CD4-positive, alpha-beta T cell treated with Interleukin-17A for 1 hour (primary cell): Measurements from ENCODE around the gene TMEM255B.

ENCODE experiments used
- DNase-seq: peaks from one replicate; pipeline ENCODE4 v3.0.0-alpha.2; 2020

The TMEM255B gene

GRCh38 chr13:113758651-113759524 is at the start of gene TMEM255B:
TSS of gene TMEM255B (plus strand) at chr13:113759226. CDS start at chr13:113759270, 44 bp downstream.
- peak; percentile 71 for DNase-seq

DNA sequence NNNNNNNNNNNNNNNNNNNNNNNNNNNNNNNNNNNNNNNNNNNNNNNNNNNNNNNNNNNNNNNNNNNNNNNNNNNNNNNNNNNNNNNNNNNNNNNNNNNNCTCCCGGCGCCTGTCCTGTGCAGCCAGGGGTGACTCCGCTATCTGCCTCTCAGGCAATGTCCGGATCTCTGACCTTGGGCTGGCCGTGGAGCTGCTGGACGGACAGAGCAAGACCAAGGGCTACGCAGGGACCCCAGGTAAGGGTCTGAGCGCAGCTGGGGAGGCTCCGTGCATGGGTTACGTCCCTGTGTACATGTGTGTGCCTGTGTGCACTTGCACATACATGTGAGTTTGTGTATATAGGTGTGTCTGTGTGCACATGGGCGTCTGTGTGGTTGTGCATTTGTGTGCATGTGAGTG is 36.1 kb upstream of the TMEM255B start:
- DNase-seq, result no peak

- DNase-seq, result no peak
Observed at GRCh38 chr13:113723410-113724015, 35.5 kb upstream of the TMEM255B start.

DNA sequence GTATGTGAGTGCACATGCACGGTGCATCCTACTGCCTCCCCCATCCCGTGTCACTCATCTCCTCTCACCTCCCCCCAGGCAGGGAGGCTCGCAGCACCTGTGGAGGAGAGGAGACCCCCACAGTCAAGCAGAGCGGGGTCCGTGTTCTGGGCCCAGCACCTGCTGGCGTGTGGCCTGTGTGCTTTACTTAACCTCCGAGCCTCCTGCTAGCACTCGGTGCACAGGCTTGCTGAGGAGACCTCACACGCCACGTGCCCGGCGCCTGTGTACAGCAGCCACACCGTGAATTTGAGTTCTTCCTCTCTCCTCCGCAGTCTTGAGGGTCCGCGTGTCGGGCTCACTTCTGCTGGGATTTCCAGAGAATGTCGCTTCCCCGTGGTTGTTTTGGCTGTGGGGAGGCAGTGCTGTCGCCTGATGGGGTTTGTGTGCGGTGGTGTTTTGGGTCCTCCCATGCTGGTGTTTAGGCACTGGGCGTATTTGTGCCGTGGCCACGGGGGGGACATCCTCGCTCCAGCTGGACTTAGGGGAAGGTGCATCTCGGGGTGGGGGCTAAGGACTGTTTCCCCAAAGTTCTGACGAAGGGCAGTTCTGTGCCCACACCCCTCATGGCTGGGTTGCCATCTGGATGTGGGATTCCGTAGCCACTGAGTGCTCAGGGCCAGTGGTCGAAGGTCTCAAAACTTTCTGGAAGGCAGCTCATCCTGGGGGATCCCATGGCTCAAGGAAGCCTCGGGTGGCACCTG is 34.8 kb upstream of the TMEM255B start:
- no peak for DNase-seq

DNA sequence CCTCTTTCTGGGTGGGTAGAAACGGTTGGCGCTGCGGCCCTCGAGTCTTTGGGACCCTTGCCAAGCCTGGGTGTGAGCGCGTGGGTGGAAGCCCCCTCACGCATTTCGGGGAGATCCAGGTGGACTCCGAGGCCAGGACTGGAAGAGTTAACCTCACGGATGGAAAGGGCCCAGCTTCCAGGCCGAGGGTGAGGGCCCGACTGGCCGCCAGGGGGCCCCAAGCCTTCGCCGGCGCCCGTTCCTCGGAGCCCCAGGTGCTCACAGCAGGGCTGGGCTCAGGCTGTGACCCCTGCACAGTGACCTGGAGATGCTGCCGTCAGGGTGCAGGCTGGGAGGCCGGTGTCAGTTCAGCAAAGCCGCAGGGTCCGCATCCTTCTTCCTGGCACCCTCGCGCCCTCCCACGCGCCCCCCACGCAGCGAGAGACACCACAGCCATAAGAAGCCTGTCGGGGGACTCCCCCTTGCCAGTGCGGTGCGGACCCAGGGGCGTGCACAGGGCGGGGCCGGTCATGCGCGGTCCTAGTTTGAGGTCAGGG is 34.2 kb upstream of the TMEM255B start:
- peak; percentile 90 for DNase-seq

- peak; percentile 77 for DNase-seq
Observed at GRCh38 chr13:113725329-113726105, 33.5 kb upstream of the TMEM255B start.

DNA sequence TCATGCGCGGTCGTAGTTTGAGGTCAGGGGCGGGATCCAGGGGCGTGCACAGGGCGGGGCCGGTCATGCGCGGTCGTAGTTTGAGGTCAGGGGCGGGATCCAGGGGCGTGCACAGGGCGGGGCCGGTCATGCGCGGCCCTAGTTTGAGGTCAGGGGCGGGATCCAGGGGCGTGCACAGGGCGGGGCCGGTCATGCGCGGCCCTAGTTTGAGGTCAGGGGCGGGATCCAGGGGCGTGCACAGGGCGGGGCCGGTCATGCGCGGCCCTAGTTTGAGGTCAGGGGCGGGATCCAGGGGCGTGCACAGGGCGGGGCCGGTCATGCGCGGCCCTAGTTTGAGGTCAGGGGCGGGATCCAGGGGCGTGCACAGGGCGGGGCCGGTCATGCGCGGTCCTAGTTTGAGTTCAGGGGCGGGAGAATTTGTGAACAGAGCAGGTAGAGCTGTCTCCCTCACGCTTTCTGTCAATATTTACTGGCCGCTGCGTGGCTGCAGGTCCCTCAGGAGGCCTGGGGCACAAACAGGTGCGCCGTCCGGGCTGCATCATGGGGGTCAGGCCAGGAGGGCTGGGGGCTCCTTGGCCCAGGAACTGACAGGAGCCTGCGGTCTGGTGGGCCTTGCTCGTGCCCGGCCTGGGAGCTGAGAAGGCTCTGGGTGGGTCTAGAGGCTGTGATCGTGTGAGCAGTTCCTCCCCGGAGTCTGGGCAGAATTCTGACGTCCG is 32.8 kb upstream of the TMEM255B start:
- DNase-seq, result peak; percentile 42

- no peak for DNase-seq
Observed at GRCh38 chr13:113726961-113727411, 32.0 kb upstream of the TMEM255B start.

- no peak for DNase-seq
Observed at GRCh38 chr13:113728571-113729054, 30.4 kb upstream of the TMEM255B start.

DNA sequence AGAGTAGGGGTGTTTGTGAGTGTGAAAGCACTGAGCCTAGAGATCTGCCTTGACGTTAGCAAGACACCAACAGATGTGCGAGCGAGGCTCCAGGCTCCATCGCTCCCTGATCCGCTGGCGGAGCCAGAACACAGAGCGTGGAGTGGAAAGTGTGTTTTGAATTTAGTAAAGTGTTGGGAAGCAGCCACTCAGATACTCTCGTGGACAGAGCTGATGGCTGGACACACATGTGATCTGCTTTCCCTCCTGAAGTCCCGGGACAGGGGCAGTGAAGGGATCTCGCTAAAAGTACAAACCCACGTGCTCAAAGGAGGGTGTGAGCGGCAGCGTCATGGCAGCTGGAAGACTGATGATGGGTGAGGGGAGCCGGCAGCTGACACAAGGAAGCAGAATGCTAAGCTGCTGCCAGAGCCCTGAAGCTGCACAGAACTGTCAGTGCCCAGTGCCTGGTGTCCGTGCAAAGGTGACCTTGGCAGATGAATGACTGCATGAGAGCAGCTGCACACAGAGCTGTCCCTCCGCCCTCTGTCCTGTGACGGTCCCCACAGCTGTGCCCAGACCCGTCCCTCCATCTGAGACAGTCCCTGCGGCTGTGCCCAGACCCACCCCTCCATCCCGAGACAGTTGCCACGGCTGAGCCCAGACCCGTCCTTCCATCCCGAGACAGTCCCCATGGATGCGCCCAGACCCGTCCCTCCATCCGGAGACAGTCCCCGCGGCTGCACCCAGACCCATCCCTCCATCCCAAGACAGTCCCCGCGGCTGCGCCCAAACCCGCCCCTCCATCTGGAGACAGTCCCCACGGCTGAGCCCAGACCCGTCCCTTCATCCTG is 29.6 kb upstream of the TMEM255B start:
- DNase-seq, result no peak

GRCh38 chr13:113730258-113730691 is 28.8 kb upstream of the TMEM255B start:
- no peak for DNase-seq

DNA sequence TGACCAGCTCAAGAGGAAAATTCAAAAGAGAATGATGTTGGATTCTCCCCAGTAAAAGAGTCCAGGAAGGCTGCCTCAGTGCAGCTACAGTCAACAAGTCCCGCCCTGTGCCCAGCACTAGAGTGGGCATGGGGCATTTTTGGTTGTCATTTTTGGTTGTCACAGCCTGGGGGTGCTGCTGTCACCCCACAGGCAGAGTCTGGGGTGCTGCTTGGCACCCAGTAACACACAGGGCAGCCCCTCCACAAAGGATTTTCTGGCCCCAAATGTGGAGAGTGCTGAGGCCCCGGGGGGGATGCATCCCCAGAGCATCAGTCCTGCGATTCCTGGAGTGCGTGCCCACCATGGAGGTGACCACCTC is 28.2 kb upstream of the TMEM255B start:
- DNase-seq, result no peak

DNA sequence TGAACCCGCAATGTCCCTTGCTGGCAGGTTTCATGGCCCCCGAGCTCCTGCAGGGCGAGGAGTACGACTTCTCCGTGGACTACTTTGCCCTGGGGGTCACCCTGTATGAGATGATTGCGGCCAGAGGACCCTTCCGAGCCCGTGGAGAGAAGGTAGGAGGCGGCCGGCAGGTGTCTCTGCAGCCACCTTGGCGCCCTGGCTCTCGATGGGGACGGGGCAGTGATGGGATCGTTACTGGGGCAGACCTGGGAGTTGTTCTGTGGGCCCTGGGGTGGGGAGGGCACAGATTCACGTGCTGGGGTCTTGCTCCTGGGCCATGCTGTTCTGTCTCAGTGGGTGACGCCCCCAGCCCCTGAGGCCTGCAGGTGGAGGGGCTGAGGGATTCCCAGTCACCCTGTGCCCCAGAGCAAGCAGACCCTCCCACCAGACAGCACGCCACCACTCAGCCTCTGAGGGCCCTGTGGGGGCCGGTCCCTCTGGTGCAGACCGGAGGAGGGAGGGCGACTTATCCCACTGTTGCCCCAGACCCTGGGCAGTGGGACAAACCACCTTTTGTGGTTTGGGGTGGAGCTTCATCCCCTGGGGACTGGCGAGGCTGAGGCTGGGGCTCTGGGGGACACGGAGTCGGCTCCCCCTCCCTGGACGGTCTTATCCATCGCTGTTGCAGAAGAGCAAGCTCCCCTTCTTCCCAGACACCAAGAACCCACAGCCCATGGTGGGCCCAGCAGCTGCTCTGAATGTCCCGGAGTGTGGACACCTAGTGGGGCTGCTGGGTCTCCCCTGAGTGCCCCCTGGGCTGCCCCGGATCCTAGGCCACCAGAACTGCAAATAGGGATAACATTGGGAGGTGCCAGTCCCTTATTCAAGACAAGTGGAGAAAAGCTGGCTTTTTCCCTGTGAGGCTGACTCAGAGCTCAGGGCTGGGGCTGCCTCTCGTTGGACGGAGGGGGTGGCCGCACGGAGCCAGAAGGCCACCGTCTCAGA is 27.5 kb upstream of the TMEM255B start:
- no peak for DNase-seq

DNA sequence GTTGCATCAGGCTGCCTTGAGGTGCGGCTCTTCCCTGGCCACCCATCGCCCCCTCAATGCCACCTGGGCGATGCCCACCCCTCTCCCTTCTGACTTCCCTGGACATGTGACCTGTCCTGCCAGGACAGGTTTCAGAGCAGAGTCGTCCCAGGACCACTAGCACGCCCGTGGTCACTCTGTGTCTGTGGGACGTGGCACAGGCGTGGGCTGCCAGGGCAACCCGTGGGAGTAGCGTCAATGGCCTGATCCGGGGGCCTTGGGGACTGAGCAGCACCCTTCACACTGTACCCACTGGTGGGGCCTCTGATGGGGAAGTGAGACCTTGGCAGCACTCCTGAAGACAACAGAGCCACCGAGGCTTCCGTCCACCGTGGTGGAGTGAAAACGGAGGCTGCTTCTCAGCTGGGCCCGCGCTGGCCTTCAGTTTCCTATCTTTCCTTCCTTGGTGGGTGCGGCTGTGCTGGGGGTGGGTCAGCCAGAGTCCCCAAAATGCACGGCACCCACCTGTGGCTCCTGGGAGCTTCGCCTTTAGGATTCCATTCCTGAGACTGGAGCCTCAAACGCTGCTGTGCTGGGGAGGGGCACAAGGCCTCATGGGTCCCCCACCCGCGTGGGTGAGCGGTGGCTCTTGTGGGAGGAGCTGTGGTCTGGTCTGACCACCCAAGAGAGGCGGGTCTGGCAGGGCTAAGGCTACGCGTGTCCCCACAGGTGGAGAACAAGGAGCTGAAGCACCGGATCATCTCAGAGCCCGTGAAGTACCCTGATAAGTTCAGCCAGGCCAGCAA is 26.7 kb upstream of the TMEM255B start:
- DNase-seq, result no peak

- DNase-seq, result no peak
Observed at GRCh38 chr13:113732961-113733950, 25.8 kb upstream of the TMEM255B start.

DNA sequence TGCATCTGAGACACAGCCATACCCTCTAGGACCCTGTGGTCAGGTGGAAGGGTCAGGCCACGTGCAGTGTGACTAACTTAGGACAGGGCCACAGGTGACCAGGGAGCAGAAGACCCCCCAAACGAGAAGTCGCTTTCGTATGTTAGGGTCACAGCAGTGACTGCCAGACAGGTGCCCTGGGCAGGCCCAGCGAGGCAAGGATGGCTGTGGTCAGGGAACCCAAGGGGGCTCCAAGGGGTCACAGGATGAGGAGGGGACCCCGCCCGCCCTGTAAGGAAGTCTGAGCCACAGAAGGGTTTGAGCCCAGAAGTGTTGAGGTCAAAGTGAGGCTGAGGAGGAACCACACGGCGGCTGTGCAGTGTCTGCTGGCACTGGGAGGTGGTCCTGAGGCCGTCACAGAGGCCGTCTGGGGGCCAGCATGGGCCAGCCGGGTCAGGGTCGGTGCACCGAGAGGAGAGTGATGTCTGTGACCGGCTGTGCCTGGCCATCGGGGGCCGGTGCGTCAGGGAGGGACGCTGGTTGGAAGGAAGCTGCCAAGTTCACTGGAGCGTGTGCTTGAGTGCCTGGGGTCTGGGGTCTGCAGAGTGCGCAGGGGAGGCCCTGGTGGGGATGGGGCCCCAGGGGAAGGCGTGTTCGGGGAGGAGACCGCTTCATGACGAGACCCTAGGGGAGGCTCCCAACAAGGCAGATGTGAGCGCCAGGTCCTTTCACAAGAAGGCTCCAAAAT is 24.8 kb upstream of the TMEM255B start:
- no peak for DNase-seq

DNA sequence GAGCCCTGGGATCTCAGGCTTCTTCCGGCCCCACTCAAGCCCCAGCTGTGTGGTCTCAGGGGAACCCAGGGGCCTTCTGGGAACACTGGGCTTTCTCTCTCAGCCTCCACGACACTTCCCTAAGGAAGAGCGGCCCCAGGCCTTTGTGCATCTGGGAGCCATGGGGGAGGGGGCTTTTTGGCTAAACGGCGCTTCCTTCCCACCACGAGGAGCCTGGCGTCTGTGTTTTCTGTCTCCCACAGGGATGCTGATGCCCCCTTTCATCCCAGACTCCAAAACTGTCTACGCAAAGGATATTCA is 24.2 kb upstream of the TMEM255B start:
- no peak for DNase-seq
